GM18909 (cell line): ENCODE data around the gene LSM14B.
"Not testable (repeated sequence)": the region's sequence is repeated elsewhere in the genome, so short reads cannot be mapped to it uniquely, and the experiment has no call there.

Experiments
- ATAC-seq: cut with Tn5 transposase; IDR thresholded peaks from one replicate; pipeline ENCODE4 v1.9.1; 2021; ENCODE audit warnings: mild to moderate bottlenecking; ENCODE audit not compliant: unreplicated experiment, poor library complexity

Gene LSM14B

DNA sequence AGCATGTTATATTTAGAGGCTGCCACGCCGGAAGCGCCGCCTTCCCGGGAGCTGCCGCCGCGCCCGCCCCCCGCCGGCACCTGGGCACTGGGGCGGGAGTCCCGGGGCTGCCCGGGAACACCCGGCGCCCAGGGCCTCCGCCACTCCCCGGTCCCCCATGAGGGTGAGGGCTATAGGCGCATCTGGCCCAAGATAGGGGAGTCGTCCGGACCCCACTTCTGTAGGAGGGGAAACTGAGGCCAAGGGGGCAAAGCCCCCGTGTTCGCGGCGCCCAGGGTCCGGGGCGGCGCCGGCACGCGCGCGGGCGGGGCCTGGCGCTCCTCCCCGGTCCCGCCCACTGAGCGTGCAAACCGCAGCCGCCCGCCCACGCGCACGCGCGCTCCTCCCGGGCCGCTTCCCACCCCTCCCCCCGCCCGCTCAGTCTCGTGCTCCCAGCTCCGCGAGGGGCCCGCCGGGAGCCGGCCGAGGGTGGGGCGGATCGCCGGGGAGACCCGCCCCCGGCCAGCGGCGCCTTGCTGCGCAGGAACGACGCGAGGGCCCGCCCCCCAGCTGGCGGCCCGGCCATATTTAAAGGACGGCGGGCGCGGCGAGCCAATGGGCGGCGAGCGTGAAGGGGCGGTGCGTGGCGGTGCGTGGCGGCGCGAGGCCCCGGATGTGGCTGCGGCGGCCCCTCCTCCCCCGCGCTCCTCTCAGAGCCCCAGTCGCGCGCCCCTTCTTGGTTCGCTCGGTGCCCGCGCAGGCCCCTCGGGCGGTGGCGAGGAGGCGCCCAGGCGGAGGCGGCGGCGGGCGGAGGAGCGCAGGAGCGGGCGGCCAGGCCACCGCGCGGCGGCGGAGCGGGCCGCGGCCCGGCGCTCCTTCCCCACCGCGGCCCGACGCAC, at the start of gene LSM14B:
Gene LSM14B (plus strand): TSS at position 700 of the 878 bp plus-strand sequence. CDS start 192 bp downstream, outside the sequence.
- ATAC-seq: peak; percentile 82

DNA sequence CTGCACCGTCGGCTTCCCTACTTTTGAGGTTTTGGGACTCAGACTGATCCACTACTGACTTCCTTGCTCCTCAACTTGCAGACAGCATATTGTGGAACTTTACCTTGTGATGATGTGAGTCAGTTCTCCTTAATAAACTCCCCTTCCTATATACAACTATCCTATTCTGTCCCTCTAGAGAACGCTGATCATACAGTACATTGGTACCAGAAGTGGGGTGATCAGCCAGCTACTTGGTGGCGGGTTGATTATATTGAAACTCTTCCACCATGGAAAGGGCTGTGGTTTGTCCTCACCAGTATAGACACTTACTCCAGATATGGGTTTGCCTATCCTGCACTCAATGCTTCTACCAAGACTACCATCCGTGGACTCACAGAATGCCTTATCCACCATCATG, 49.0 kb upstream of the LSM14B start:
- ATAC-seq: no peak

DNA sequence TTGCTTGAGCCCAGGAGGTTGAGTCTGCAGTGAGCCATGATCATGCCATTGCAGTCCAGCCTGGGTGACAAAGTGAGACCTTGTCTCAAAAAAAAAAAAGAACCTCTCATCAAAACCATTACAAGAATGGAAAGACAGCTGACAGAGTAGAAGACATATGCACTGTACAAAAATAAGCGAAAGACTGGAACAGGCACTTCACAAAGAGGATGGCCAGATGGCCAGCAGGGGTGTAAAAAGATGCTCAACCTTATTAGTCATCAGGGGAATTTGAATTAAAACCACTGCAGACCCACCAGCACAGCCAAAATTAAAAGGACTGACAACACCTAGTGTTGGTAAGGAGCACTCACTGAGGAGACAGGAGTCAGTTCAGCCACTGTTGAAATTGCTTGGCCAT, 43.1 kb upstream of the LSM14B start:
- ATAC-seq: no peak

DNA sequence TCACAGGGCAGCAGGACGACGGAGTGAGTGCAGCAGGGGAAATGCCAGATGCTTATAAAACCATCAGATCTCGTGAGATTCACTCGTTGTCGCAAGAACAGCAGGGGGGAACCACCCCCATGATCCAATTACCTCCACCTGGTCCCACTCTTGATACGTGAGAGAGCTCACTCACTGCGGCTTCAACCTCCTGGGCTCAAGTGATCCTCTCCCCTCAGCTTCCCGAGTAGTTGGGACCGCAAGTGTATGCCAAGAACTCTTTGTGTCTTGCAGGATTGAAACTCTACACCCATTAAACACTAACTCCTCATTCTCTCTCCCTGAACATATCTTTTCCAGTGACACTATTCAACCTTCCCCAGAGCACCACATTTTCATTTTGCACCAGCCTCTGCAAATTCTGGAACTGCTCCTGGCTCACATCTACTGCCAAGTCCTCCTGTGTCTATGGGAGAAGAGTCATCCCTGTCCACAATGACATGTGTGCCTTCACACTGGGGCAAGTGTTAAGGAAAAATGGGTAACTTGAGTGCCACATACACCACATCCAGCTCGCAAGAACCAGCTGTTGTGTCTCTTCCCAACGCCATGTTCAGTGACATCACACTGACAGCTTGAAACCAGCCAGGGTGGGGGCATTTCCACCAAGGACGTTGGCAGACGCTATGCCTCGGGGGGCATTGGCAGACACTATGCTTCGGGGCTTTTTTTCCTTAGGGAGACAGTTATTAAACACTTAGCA, 41.9 kb upstream of the LSM14B start:
- no peak for ATAC-seq

DNA sequence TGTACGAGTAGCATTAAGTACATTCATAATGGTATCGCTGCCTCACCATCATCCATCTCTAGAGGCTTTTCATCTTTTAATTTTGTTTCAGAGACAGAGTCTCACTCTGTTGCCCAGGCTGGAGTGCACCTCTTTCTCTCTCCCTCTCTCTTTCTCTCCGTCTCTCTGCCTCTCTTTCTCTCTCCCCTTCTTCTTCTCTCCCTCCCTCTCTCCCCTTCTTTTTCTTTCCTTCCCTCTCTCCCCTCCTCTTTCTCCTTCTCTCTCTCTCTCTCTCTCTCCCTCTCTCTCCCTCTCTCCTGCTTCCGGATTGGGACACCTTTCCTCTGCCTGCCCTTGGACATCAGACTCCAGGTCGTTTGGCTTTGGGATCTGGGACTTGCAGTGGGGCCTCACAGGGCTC, 39.0 kb upstream of the LSM14B start:
- no peak for ATAC-seq

DNA sequence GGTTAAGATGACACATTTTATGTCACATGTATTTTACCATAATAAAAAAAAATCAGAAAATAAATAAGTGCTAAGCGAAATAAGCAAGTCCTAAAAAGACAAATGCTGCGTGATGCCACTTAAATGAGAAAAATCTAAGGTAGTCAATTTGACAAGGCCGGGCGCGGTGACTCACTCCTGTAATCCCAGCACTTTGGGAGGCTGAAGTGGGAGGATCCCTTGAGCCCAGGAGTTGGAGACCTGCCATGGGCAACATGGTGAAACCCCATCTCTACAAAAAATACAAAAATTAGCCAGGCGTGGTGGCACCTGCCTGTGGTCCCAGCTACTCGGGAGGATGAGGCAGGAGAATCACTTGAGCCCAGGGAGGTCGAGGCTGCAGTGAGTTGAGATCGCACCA, 38.1 kb upstream of the LSM14B start:
- not testable (repeated sequence) for ATAC-seq

DNA sequence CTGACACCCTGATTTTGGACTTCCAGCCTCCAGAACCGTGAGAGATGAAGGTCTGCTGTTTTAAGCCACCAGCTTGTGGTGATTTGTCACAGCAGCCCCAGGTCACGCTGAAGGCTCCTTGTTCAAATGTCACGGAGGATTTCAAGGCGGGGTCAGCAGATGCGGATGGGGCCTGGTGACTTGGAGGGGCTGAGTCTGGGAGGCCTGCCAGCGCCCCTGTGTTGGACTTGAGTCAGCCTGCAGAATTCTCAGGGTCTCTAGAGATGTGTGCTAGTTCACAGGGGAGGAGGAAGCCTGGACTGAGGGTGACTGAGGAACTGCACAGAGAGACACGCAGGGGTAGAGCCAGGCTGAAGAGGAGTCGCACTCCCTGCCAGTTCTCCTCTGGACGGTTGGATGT, 37.1 kb upstream of the LSM14B start:
- ATAC-seq: no peak

DNA sequence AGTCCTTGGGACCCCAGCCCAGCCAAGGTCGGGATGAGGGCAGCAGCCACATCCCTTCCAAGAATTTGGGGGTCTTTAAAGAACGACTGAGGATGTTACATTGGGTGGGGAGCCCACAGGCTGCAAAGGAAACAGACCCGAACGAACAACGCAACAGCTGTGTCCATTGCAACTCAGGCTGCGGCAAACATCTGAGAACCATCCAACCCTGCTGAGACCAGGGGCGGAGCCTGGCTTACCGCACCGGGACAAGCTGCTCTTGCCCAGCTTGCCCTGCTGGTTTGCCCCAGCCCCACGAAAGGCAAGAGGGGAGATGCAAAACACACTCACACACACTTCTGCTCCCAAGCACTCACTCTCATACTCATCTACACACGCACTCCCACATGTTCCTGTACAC, 35.0 kb upstream of the LSM14B start:
- ATAC-seq: no peak

DNA sequence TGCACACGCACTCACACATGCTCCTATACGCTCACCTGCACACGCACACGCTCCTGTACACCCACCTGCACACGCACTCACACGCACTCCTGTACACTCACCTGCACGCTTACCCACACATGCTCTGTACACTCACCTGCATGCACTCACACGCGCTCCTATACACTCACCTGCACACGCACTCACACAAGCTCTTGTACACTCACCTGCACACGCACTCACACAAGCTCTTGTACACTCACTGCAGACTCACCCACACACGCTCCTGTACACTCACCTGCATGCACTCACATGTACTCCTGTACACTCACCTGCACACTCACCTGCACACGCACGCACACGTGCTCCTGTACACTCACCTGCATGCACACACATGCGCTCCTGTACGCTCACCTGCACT, 34.6 kb upstream of the LSM14B start:
- no peak for ATAC-seq

DNA sequence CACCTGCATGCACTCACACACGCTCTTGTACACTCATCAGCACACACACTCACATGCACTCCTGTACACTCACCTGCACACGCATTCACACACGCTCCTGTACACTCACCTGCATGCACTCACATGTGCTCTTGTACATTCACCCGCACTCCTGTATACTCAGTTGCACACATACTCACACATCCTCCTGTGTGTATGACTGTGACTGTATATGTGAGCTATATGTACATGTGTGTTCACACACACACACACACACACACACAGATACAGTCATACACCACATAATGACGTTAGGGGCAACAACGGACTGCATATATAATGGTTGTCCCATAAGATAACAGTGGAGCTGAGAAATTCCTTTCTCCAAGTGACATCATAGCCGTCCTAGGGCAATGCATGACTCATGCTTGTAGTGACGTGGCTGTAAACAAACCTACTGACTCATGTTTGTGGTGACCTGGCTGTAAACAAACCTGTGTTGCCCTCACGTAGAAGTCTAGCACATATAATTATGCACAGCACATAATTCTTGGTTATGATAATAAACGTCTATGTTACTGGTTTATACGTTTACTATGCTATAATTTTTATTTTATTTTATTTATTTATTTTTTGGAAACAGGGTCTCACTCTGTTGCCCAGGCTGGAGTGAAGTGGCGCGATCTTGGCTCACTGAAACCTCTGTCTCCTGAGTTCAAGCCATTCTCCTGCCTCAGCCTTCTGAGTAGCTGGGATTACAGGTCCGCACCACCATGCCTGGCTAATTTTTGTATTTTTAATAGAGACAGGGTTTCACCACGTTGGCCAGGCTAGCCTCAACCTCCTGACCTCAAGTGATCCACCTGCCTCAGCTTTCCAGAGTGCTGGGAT, 33.8 kb upstream of the LSM14B start:
- ATAC-seq: no peak

DNA sequence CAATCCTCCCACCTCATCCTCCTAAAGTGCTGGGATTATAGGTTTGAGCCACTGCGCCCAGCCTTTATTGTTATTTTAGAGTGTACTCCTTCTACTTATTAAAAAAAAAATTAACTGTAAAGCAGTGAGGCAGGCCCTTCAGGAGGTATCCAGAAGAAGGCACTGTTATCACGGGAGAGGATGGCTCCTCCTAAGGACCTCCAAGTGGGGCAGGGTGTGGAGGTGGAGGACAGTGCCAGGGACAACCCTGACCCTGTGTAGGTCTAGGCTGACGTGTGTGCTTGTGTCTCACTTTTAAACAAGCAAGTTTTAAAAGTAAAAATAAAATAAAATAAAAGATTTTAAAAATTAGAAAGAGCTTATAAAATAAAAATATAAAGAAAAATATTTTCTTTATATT, 32.9 kb upstream of the LSM14B start:
- no peak for ATAC-seq

DNA sequence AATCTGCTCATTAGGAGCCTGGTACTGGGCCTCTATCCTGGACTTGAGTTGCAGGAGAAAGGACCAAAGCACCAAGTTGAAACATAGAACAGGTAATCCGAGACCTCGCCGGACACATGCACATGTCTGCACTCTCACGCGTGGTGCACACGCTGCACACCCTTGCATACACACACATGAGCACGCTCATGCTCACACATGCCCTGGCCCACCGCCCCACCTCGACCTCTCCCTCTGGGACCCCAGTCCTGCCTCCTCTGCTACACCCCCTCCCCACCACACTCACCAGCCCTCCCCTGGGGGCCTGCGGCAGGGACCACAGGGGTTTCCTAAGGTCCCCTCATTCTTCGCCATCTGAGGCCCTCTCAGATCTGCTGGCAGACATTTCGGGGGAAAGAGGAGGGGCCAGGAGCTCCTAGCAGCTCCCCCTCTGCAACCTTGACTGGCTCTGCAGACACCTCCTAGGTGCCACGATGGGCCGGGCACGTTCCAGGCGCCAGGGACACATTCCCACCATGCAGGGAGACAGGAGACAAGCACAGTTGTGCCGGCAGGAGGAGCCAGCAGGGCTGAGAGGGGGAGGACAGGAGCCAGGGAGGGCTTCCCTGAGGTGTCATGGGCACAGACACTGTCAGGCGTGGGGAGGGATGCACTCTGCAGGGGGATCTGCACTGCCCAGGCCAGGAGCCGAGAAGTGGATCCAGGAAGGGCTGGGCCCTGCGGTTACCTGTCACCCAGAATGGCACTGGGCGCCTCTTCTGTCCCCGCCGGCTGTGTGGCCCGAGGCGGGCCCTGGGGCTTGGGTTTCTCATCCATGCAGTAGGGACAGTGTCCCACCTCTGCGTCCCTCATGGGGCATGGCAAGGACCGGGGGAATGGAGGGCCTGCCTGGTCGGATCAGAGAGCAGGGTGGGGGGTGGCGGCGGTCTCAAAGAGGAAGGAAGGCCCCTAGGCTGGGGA, 25.6 kb upstream of the LSM14B start:
- ATAC-seq: no peak

DNA sequence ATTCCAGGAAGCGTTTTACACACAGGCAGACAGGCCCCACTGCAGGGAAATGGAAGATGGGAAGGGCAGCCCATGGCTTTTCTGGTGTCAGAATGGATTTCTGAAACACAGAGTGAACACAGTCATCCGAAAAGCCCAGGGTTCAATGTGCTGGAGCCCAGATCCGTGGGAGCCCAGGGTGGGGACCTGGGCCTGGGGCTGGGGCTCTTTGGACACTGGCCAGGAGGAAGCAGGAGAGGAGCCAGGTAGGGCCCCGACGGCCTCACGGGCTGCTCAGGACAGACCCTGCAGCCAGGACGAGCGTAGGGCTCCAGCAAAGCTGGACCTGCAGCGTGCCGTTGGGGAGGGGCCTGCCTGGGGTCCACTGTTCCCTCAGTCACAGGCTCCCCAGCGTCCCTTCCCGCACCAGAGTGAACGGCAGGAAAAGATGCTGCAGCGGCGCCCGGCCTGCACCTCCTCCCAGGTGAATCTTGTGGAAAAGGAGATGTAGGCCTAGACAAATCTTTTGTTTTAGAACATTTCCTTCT, 24.3 kb upstream of the LSM14B start:
- ATAC-seq: no peak

DNA sequence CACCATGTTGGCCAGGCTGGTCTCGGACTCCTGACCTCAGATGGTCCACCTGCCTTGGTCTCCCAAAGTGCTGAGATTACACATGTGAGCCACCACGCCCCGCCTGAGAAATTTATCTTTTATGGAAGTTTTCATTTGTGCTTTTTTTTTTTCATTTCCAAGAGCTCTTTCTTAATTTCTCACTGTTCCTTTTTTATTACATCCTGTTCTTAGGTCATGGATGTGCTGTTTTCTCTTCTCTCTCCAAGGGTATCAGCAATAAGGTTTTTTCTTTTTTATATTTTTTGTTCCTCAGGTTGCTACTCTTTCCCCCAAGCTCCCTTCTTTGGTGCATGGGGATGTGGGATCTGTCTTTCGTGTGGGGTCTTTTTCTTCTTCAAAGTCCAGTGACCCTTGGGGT, 21.2 kb upstream of the LSM14B start:
- no peak for ATAC-seq

DNA sequence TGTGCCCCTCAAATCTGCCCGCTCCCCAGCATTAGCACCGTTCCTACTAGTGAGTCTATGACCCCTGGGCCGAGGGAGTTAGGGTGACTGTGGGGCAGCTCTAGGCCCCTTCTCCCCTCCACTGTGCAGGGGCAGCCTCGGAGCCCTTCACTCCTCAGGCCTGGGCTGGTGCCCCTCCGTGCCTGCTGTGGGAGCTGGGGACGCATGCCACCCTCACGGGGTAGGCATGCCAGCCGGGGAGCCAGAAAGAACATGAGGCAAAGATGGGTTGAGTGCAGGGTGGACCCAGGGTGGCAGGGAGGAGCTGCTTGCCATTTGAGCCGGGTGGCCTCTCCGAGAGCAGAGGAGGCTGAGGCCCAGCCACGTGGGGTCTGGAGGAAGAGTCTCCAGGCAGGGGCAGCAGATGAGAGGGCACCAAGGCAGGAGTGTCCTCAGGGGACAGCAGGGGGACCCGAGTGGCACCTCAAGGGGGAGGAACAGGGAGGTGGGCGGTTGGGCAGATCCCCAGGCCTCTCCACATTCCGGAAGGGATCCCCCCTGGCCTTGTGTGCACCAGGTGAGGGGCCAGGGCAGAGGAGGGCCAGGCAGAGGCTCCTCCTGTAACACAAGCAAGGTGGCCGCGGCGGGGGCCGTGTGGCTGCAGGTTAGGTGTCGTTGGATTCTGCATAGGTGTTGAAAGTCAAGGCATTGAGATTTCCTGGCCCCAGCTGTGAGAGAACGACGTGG, 18.6 kb upstream of the LSM14B start:
- ATAC-seq: no peak

DNA sequence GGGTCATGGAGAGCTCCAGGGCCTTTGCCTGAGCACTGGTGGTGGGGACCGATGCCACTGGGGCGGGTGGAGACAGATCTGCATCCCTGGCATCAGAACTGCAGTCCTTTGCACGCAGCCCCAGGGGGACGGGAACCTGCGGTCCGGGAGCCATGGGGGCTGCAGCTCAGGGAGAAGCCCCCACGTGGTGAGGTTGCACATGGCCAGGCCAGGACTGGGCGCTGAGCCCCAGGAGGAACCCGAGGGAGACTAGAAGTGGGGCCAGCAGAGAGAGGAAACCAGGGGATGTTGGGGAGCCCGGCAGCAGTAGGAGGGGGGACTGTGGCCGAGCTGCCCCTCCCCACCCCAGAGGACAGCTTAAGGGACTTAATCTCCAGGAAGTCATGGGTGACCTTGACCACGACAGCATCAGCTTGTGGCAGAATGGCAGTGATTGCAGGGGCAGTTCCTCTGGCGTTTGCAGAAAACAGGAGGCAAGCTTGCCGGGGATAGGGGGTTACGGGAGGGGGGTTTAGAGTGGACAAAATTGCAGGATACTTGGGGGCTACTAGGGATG, 18.0 kb upstream of the LSM14B start:
- no peak for ATAC-seq

DNA sequence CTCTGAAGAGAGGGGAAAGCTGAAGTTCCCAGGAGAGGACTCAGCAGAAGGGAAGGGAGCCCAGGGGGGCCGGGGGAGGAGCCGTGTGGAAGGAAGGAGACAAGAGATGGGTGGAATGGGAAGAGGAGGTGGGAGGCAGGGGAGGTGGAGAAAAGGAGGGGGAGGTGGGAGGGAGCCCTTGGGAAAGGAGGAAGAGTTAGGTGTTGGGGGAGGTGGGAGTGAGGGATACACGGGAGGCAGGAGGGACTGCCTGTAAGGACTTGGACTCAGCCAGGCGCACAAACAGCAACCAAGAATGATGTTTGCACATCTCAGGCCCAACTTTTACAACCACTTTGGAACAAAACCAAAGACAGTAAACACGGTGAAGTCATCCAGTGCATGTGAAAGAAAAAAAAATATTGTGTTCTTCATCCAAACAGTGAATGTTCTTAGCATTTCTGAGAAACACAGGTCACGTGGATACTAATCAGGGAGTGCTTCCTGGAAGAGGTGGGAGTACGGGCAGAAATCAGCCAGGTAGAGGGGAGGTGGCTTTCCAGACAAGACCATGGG, 17.4 kb upstream of the LSM14B start:
- no peak for ATAC-seq

DNA sequence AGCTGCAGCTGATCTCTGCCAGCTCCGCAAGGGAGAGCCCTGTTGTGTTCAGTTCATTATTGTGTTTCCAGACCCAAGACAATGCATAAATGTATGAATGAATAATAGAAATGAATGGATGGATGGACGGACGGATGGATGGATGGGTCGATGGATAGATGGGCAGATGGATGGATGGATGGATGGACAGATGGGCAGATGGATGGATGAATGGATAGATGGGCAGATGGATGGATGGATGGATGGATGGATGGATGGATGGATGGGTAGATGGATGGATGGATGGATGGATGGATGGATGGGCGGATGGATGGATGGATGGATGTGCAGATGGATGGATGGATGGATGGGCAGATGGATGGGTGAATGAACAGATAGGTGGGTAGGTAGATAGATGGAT, 16.7 kb upstream of the LSM14B start:
- no peak for ATAC-seq
